GM12872 (cell line): ENCODE data around the gene FREM2.

Experiments used
- CTCF ChIP-seq: IDR thresholded peaks from 3 replicates; pipeline ENCODE4 v1.5.1; 2011; ENCODE audit warnings: low read depth, mild to moderate bottlenecking, low read length, moderate library complexity; ENCODE audit not compliant: insufficient read depth

Gene FREM2

DNA sequence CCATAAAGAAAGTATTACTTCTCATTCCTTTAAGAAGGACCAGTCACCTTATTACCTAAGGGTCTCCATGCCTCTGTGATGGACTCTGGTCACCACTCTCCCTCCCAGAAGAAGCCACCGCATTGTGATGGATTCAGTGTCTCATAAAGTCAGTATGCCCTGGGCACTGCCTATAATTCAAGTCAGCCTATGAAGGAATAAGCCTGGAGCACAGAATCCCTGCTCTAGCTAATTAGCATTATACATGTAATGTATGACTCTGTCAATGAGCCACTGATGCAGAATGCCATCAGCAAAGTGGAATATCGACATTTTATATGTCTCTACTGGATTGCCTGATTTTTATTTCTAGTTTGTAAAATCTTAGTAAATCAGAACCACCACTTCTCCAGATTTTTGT lies 14.9 kb upstream of the FREM2 start:
- no peak for TF ChIP-seq CTCF

DNA sequence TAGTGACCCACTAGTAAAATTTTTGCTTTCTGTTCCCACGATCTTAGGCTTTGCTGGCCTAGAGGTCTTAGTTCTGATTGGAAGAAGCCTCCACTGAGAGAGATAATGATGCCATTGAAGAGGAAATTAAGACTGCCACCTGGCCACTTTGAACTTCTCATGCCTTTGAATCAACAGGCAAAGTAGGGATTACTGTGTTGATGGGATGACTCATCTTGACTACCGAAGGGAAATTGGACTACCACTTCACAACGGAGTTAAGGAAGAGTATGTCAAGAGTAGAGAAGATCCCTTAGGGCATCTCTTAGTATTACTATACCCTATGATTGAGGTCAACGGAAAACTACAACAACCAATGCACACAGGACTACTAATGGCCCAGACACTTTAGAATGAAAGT lies 12.7 kb upstream of the FREM2 start:
- no peak for TF ChIP-seq CTCF

GRCh38 chr13:38680912-38681311 lies 6.0 kb upstream of the FREM2 start:
- no peak for TF ChIP-seq CTCF

GRCh38 chr13:38684714-38685113 lies 2.2 kb upstream of the FREM2 start:
- TF ChIP-seq CTCF: no peak

DNA sequence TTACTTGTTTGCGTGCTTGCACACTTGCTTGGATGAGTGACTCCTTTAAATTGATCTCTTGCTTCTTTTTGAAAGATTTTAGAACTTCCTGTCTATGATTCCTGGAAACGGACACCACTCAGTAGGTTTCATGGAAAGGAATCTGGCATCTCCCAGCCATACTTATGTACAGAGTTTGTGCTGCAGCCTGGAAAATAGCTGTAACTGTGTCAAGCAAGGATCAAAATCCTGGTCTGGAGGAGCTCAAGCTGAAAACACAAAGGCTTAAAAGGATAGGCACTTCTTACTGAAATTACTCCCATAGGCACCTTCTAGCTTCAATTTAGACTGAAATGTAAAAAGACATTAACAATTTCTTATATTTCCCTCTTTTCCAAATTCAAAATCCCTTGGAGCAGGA lies 1.4 kb upstream of the FREM2 start:
- no peak for TF ChIP-seq CTCF

DNA sequence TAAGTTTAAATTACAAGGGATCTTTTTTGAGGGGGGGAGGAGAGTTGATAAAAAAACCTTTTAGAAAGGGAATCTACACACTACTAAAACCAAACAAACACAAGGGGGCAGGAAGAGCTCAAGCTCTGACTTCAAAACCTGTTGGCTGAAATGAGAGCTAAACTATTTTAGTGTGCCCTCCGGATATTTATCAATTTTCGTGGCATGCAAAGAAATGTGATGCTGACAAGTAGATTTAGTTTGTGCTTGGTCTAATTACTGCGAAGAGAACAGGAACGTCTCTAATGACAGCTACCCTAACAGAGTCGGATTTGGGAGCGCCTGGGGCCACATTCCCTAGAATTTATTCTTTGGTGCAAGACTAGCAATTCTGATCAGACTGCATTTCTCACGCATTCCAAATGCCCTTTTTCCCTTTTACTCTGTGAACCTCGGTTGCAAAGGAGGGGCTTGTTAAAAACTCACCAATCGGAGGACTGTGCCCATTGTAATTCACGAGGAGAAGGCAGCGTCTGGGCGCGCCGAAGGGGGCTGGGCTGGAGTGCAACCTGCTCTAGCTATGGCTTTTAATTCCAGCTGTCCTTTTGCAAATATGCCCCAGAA lies 802 bp upstream of the FREM2 start:
- TF ChIP-seq CTCF: no peak

DNA sequence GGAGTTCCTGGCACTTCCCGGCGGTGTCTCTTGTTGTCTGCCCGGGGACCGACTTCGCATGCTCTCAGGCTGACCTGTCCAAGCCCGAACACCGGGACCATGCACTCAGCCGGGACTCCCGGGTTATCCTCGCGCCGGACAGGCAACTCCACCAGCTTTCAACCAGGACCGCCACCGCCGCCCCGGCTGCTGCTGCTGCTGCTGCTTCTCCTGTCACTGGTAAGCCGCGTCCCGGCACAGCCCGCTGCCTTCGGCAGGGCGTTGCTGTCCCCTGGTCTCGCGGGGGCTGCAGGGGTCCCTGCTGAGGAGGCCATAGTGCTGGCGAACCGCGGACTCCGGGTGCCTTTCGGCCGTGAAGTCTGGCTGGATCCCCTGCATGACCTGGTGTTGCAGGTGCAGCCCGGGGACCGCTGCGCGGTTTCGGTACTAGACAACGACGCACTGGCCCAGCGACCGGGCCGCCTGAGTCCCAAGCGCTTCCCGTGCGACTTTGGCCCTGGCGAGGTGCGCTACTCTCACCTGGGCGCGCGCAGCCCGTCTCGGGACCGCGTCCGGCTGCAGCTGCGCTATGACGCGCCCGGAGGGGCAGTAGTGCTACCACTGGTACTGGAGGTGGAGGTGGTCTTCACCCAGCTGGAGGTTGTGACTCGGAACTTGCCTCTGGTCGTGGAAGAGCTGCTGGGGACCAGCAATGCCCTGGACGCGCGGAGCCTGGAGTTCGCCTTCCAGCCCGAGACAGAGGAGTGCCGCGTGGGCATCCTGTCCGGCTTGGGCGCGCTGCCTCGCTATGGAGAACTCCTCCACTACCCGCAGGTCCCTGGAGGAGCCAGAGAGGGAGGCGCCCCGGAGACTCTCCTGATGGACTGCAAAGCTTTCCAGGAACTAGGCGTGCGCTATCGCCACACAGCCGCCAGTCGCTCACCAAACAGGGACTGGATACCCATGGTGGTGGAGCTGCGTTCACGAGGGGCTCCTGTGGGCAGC lies 661 bp downstream of the FREM2 start:
- TF ChIP-seq CTCF: no peak
